K562 (cell line): ENCODE measurements around the gene TSC22D2. TPM values are rescaled to one million over a fixed set of nuclear protein-coding genes. Genes with fewer than 3 reads are reported as not detected.

Source experiments
- ATAC-seq: fragments of 200-7000 bp; cut with Tn5 transposase; 3 replicates; pipeline ENCODE4 v1.9.1; 2020; ENCODE audit warnings: moderate library complexity
- BruUV-seq: library from RNA; stranded (reverse); fragments of 400-500 nt; replicated peaks from 2 replicates; lab custom pipeline; 2021; lab: Mats Ljungman, UMichigan
- CTCF ChIA-PET: fragments of 300-600 bp; formaldehyde crosslinking; extraction: SDS; loops from one replicate; lab custom pipeline; 2021; ENCODE audit warnings: low intra/inter-chr PET ratio; lab: Yijun Ruan, JAX
- POLR2A ChIA-PET: fragments of 300-600, 350-650 bp; sonication (Branson Sonifier 250); formaldehyde crosslinking; extraction: SDS; loops from one replicate; lab custom pipeline; 2021; ENCODE audit warnings: antibody characterized with exemption, inconsistent platforms; lab: Yijun Ruan, JAX
- DNase-seq, 4 experiments: peaks; one replicate each; pipeline versions ENCODE4 v3.0.0 to v3.0.0-alpha.2; 2011 to 2018; ENCODE audit warnings: low spot score in 3 of 4, mixed read lengths in 3 of 4; ENCODE audit errors: extremely low read depth in 1 of 4
- FAIRE-seq: peaks from 2 replicates; lab custom pipeline; 2011; peaks lifted over from hg19 to GRCh38; lab: Jason Lieb, UNC
- H2AFZ ChIP-seq: 2 replicates; pipeline ENCODE4 v1.6.0; 2011; ENCODE audit warnings: low read depth, low read length, control low read depth, inconsistent platforms
- H3K27ac ChIP-seq: fragments of 200-600 bp; 3 replicates; pipeline ENCODE4 v1.8.0; 2011; ENCODE audit warnings: low read depth, mild to moderate bottlenecking, control low read depth, inconsistent platforms, low read length, moderate library complexity, mixed read lengths; ENCODE audit errors: extremely low read depth
- H3K27me3 ChIP-seq, 2 experiments: fragments of 300-600 bp in 1 of 2; 2 replicates in 1 of 2; 3 replicates in 1 of 2; pipeline versions ENCODE4 v1.6.0 to v1.8.0; 2011; ENCODE audit warnings: inconsistent platforms in 2 of 2, low read length in 2 of 2, mild to moderate bottlenecking in 1 of 2, mixed read lengths in 1 of 2, moderate library complexity in 1 of 2; ENCODE audit not compliant: control insufficient read depth in 2 of 2, insufficient read depth in 2 of 2
- H3K36me3 ChIP-seq: fragments of 300-600 bp; 3 replicates; pipeline ENCODE4 v1.8.0; 2011; ENCODE audit warnings: mild to moderate bottlenecking, low read length, inconsistent platforms; ENCODE audit not compliant: control insufficient read depth, insufficient read depth
- H3K4me1 ChIP-seq, 2 experiments: fragments of 200-600 bp in 1 of 2; replicated peaks in 1 of 2; 2 replicates in 1 of 2; 3 replicates in 1 of 2; pipeline versions ENCODE4 v1.5.1 to v1.8.0; 2011; ENCODE audit warnings: inconsistent platforms in 2 of 2, low read length in 2 of 2, mild to moderate bottlenecking in 1 of 2, mixed read lengths in 1 of 2, moderate library complexity in 1 of 2; ENCODE audit not compliant: control insufficient read depth in 2 of 2, insufficient read depth in 2 of 2
- H3K4me2 ChIP-seq: 2 replicates; pipeline ENCODE4 v1.6.1; 2011; ENCODE audit warnings: low read length, control low read depth, inconsistent platforms, mixed read lengths; ENCODE audit not compliant: insufficient read depth
- H3K4me3 ChIP-seq: fragments of 200-600 bp; sonication (generic), shearing (Covaris generic); 2 replicates; pipeline ENCODE4 v1.5.1; 2016; ENCODE audit warnings: control low read depth, inconsistent platforms
- H3K79me2 ChIP-seq: fragments of 200-600 bp; 3 replicates; pipeline ENCODE4 v1.8.0; 2011; ENCODE audit warnings: low read length, inconsistent platforms; ENCODE audit not compliant: control insufficient read depth, insufficient read depth
- H3K9ac ChIP-seq, 2 experiments: 2 replicates each; pipeline versions ENCODE4 v1.6.0 to v1.6.1; 2011; ENCODE audit warnings: low read depth in 2 of 2, low read length in 2 of 2, control low read depth in 1 of 2, inconsistent platforms in 1 of 2, mild to moderate bottlenecking in 1 of 2, mixed read lengths in 1 of 2; ENCODE audit not compliant: insufficient read depth in 1 of 2
- H3K9me1 ChIP-seq: one replicate; pipeline ENCODE4 v1.6.0; 2011; ENCODE audit warnings: inconsistent platforms, mild to moderate bottlenecking, low read length, moderate library complexity; ENCODE audit not compliant: control insufficient read depth, insufficient read depth
- H3K9me3 ChIP-seq: replicated peaks from 2 replicates; pipeline ENCODE4 v1.5.1; 2011; ENCODE audit warnings: low read depth, low read length, inconsistent platforms; ENCODE audit not compliant: control insufficient read depth, insufficient read depth
- H4K20me1 ChIP-seq: replicated peaks from 2 replicates; pipeline ENCODE4 v1.6.1; 2011; ENCODE audit warnings: low read length, inconsistent platforms, mixed read lengths; ENCODE audit not compliant: control insufficient read depth, insufficient read depth
- PCBP1 ChIP-seq: fragments of 200-400 bp; formaldehyde crosslinking; IDR thresholded peaks from 2 replicates; pipeline ENCODE4 v1.6.1; 2018; ENCODE audit warnings: mild to moderate bottlenecking, low read depth, low read length; ENCODE audit not compliant: poor library complexity, severe bottlenecking
- RBFOX2 ChIP-seq: fragments of 200-400 bp; formaldehyde crosslinking; IDR thresholded peaks from 2 replicates; pipeline ENCODE4 v1.6.1; 2017; ENCODE audit warnings: low read depth, mild to moderate bottlenecking, low read length, moderate library complexity
- WGBS: fragments of 100-300 bp; shearing (Covaris generic); methylation state at CpG from one replicate; pipeline ENCODE4 v1.1.6; 2016; ENCODE audit warnings: low coverage, mixed read lengths; ENCODE audit not compliant: insufficient coverage; ENCODE audit errors: missing lambda C conversion rate; 5-methylcytosine and 5-hydroxymethylcytosine counted together
- in situ Hi-C: fragments of 300-500 bp; cut with MboI; formaldehyde crosslinking; loops from 4 replicates; pipeline ENCODE4 v1.15.0; 2018; ENCODE audit warnings: inconsistent platforms, mixed read lengths
- intact Hi-C: fragments of 100-400 bp; cut with micrococcal nuclease; formaldehyde crosslinking; loops from 2 replicates; pipeline ENCODE4 v1.14.2; 2022
- polyA plus RNA-seq, 8 experiments: library from polyadenylated mRNA; depleted of rRNA in 4 of 8; stranded (reverse) in 5 of 8; unstranded in 3 of 8; fragments of >200 nt; fragmentation: Nextera tagmentation in 2 of 8; fragmentation: Illumina TruSeq in 1 of 8; extraction: Ambion mirVana in 2 of 8; extraction: Trizol in 1 of 8; gene quantifications; 2 replicates each; pipeline versions ENCODE4 v1.2.1 to v1.2.3, GENCODE V29; 2011 to 2014; ENCODE audit warnings: inconsistent platforms in 1 of 8, missing spikeins in 1 of 8
- total RNA-seq, 7 experiments: library from RNA; depleted of rRNA in 6 of 7; stranded (reverse); fragments of >200 nt in 6 of 7; fragmentation: Illumina TruSeq in 2 of 7; extraction: Trizol in 2 of 7; gene quantifications; 2 replicates each; pipeline versions ENCODE4 v1.2.1 to v1.2.3, GENCODE V29; 2011 to 2021; ENCODE audit warnings: low replicate concordance in 1 of 7
- TF ChIP-seq, protein P1 (sequence below), 2 experiments: fragments of 450-650 bp; formaldehyde crosslinking in 1 of 2; IDR thresholded peaks; 2 replicates each; pipeline versions ENCODE4 v1.4.0 to v1.6.1; 2014 to 2020; ENCODE audit warnings: mild to moderate bottlenecking in 2 of 2, borderline replicate concordance in 1 of 2, low read depth in 1 of 2

The TSC22D2 gene
- total and polyA plus RNA-seq, 9 of the 15 experiments (the other 6 are each of a cell fraction or from before 2014, with no cell fraction given), result 5.5 to 44.0 (median 19.3) TPM

DNA sequence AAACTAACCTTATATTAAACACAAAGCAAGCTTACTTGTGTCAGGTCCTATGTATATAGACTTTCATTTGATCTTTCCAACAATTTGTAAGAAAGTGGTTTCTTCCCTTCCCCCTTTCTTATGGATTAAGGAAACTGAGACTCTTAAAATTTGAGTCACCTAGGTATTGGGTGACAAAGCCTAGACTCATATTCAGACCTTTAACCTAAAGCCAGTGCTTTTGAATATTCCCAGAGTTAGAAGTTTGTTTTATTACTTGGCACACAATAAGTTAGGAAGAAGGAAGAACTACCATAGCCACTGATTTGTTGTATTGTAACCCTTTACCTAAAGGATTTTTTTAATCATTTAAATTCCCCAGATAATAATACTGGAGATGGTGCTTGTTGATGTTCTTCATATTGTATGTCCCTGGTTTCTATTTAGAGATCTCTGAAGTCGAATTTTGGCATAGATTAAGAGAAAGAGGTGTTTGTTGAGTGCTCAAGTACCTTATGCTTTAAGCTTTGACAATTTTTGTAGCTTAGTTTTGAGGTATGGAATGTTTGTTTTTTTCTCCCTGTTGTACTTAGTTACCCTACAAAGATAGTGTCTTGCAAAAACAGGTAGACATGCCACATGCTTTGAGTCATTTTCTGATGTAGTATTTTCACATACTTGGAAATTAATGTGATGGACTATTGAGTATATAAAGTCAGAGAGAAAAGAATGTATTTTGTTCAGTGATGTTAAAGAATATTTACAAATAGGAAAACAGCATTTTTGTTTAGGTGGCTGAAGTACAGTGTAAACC is 11.2 kb downstream of the TSC22D2 start:
- 21% methylated on average over 1 of the region's 1 CpG for WGBS

More for the DNA sequence above, 11.2 kb downstream of the TSC22D2 start:
- intact Hi-C loops, result no loop called here
- H2AFZ ChIP-seq, result no peak overlapping the region
- no peaks in the 10 kb centered on the region for H3K9me1 ChIP-seq
- no peak for FAIRE-seq
- H3K27ac ChIP-seq, result no peak overlapping the region
- TF ChIP-seq, protein P1, sequence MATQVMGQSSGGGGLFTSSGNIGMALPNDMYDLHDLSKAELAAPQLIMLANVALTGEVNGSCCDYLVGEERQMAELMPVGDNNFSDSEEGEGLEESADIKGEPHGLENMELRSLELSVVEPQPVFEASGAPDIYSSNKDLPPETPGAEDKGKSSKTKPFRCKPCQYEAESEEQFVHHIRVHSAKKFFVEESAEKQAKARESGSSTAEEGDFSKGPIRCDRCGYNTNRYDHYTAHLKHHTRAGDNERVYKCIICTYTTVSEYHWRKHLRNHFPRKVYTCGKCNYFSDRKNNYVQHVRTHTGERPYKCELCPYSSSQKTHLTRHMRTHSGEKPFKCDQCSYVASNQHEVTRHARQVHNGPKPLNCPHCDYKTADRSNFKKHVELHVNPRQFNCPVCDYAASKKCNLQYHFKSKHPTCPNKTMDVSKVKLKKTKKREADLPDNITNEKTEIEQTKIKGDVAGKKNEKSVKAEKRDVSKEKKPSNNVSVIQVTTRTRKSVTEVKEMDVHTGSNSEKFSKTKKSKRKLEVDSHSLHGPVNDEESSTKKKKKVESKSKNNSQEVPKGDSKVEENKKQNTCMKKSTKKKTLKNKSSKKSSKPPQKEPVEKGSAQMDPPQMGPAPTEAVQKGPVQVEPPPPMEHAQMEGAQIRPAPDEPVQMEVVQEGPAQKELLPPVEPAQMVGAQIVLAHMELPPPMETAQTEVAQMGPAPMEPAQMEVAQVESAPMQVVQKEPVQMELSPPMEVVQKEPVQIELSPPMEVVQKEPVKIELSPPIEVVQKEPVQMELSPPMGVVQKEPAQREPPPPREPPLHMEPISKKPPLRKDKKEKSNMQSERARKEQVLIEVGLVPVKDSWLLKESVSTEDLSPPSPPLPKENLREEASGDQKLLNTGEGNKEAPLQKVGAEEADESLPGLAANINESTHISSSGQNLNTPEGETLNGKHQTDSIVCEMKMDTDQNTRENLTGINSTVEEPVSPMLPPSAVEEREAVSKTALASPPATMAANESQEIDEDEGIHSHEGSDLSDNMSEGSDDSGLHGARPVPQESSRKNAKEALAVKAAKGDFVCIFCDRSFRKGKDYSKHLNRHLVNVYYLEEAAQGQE (IDR thresholded peaks at IDR 0.05; ENCODE audit: borderline replicate concordance), result no peak
- TF ChIP-seq, protein P1 (CRISPR knock-in tag; IDR thresholded peaks at IDR 0.05; ENCODE audit: low read depth), result no peak
- TF ChIP-seq PCBP1 (no peak), RBFOX2 (0 out of 2 replicates have a peak, but pooled peaks have one; percentile 15)
- no TSS peak for BruUV-seq
- CTCF ChIA-PET, result interaction anchor here (0.6 kb wide), 1 partner anchor 18 kb away, joined by 3 read pairs; no protein-coding TSS in a partner anchor
- POLR2A ChIA-PET, result interaction anchor here (0.7 to 3.4 kb wide), 4 partner anchors 9 to 14 kb away, joined by 3 to 21 read pairs (median 3); partner anchors contain the start of gene TSC22D2
- H3K4me2 ChIP-seq, result no peak overlapping the region
- H3K27me3 ChIP-seq, result no peaks in the 10 kb centered on the region
- ATAC-seq, result no peak
- DNase-seq, result no peak
- in situ Hi-C loops, result no loop called here
- peaks cover 100% of the 10 kb centered on the region for H3K79me2 ChIP-seq
- 0 out of 4 replicates have a peak overlapping the region, but pooled peaks of 1 of the 2 experiments have one; percentile 7 for H3K9ac ChIP-seq
- H3K9me3 ChIP-seq, result no peaks in the 10 kb centered on the region
- peaks cover 84% of the 10 kb centered on the region for H3K36me3 ChIP-seq
- peaks cover 2 to 32% of the 10 kb centered on the region in 2 experiments; a peak in 4 of 5 replicates for H3K4me1 ChIP-seq
- H4K20me1 ChIP-seq, result peaks cover 16% of the 10 kb centered on the region; the same call in 1 of the 2 replicates
- no peak overlapping the region for H3K4me3 ChIP-seq
